SU-DHL-6 (cell line): ENCODE data around the gene DPF1.

Experiments
- H2AFZ ChIP-seq: fragments of 200-600 bp; sonication (generic); 2 replicates; pipeline ENCODE4 v1.6.1; 2014; ENCODE audit warnings: low read depth, mild to moderate bottlenecking, moderate library complexity, mixed read lengths, antibody characterized with exemption, low read length; ENCODE audit not compliant: severe bottlenecking
- H3F3A ChIP-seq: fragments of 200-600 bp; shearing (Covaris generic); 2 replicates; pipeline ENCODE4 v1.6.0; 2016; ENCODE audit warnings: antibody characterized with exemption, mild to moderate bottlenecking; ENCODE audit not compliant: insufficient read depth
- H3K27ac ChIP-seq: fragments of 200-600 bp; sonication (generic); 2 replicates; pipeline ENCODE4 v1.5.1; 2016; ENCODE audit warnings: low read depth, mild to moderate bottlenecking, low read length, moderate library complexity, mixed read lengths
- H3K27me3 ChIP-seq: fragments of 200-600 bp; sonication (generic), shearing (Covaris generic); 2 replicates; pipeline ENCODE4 v1.6.0; 2014; ENCODE audit warnings: mild to moderate bottlenecking, low read length
- H3K36me3 ChIP-seq: fragments of 200-600 bp; sonication (generic); 2 replicates; pipeline ENCODE4 v1.6.1; 2014; ENCODE audit warnings: mild to moderate bottlenecking, low read length, mixed read lengths
- H3K4me2 ChIP-seq: fragments of 300-600, 200-600 bp; shearing (Covaris generic), sonication (generic); 2 replicates; pipeline ENCODE4 v1.6.0; 2014; ENCODE audit warnings: low read length, low read depth, mild to moderate bottlenecking; ENCODE audit not compliant: poor library complexity, severe bottlenecking
- H3K4me3 ChIP-seq: fragments of 200-600 bp; sonication (generic); 2 replicates; pipeline ENCODE4 v1.5.1; 2014; ENCODE audit warnings: antibody characterized with exemption, low read length, mild to moderate bottlenecking, mixed read lengths; ENCODE audit not compliant: insufficient read depth, poor library complexity, severe bottlenecking
- H3K79me2 ChIP-seq: fragments of 200-600 bp; sonication (generic); 2 replicates; pipeline ENCODE4 v1.6.1; 2014; ENCODE audit warnings: mild to moderate bottlenecking, low read length, moderate library complexity; ENCODE audit not compliant: insufficient read depth
- H3K9ac ChIP-seq: fragments of 200-600 bp; sonication (generic); 2 replicates; pipeline ENCODE4 v1.7.0; 2014; ENCODE audit warnings: mild to moderate bottlenecking, low read length
- H3K9me2 ChIP-seq: fragments of 200-600 bp; sonication (generic); replicated peaks from 2 replicates; pipeline ENCODE4 v1.6.1; 2014; ENCODE audit warnings: low read length; ENCODE audit not compliant: insufficient read depth
- H3K9me3 ChIP-seq: fragments of 200-600 bp; sonication (generic); 2 replicates; pipeline ENCODE4 v1.6.1; 2014; ENCODE audit warnings: low read length, mixed read lengths; ENCODE audit not compliant: insufficient read depth
- H4K20me1 ChIP-seq: fragments of 200-600 bp; sonication (generic); 2 replicates; pipeline ENCODE4 v1.6.1; 2014; ENCODE audit warnings: low read depth, mild to moderate bottlenecking, antibody characterized with exemption, low read length, moderate library complexity, mixed read lengths
- EZH2phosphoT487 ChIP-seq: fragments of 200-600 bp; sonication (generic), shearing (Covaris generic); conservative IDR thresholded peaks from 2 replicates; pipeline ENCODE4 v1.6.1; 2018; ENCODE audit warnings: mild to moderate bottlenecking, antibody characterized with exemption, low read length, moderate library complexity, mixed read lengths
- TF ChIP-seq, protein P1 (sequence below): fragments of 200-600 bp; sonication (generic); IDR thresholded peaks from one replicate; pipeline ENCODE4 v1.5.1; 2017; ENCODE audit warnings: antibody characterized with exemption, mild to moderate bottlenecking, low read length, moderate library complexity; ENCODE audit not compliant: insufficient read depth, poor library complexity, severe bottlenecking

Gene DPF1

DNA sequence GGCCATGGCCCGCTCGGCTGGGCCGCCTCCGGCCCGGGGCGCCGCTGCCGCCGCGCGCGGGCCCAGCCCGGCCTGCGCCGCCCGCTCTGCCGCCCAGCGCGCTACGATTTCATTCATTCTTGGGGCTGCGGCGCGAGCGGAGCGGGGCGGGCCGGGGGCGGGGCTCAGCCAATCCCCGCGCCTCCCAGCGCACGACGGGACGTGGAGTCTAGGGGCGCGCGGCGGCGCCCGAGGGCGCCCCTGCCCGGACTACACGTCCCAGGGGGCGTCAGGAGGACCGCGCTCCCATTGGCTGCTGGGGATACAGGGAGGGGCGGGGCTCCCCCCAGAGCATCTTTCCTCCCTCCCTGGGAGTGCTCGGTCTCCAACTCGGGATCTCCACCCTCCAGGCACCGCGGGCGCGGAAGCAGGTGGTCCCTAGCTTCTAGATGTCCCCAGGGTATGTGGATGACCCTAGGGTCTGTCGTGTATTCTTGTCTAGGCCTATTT lies 5.6 kb upstream of the DPF1 start:
- H4K20me1 ChIP-seq: no peaks in the 10 kb centered on the region
- H3K4me2 ChIP-seq: peak overlapping the region; percentile 90
- H3K4me3 ChIP-seq: peak overlapping the region; percentile 82
- no peaks in the 10 kb centered on the region for H3K79me2 ChIP-seq
- H3F3A ChIP-seq: 0 out of 2 replicates have a peak, but pooled peaks cover 10% of the 10 kb centered on the region
- H3K36me3 ChIP-seq: no peaks in the 10 kb centered on the region
- no peak overlapping the region for H3K27ac ChIP-seq
- no peaks in the 10 kb centered on the region; the same call in 1 of the 2 replicates for H3K27me3 ChIP-seq
- no peaks in the 10 kb centered on the region for H3K9me2 ChIP-seq
- H2AFZ ChIP-seq: peak overlapping the region; percentile 46
- peak overlapping the region; percentile 67 for H3K9ac ChIP-seq
- no peaks in the 10 kb centered on the region for H3K9me3 ChIP-seq
- TF ChIP-seq, protein P1, sequence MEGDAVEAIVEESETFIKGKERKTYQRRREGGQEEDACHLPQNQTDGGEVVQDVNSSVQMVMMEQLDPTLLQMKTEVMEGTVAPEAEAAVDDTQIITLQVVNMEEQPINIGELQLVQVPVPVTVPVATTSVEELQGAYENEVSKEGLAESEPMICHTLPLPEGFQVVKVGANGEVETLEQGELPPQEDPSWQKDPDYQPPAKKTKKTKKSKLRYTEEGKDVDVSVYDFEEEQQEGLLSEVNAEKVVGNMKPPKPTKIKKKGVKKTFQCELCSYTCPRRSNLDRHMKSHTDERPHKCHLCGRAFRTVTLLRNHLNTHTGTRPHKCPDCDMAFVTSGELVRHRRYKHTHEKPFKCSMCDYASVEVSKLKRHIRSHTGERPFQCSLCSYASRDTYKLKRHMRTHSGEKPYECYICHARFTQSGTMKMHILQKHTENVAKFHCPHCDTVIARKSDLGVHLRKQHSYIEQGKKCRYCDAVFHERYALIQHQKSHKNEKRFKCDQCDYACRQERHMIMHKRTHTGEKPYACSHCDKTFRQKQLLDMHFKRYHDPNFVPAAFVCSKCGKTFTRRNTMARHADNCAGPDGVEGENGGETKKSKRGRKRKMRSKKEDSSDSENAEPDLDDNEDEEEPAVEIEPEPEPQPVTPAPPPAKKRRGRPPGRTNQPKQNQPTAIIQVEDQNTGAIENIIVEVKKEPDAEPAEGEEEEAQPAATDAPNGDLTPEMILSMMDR: no peak
- TF ChIP-seq EZH2phosphoT487: no peak

DNA sequence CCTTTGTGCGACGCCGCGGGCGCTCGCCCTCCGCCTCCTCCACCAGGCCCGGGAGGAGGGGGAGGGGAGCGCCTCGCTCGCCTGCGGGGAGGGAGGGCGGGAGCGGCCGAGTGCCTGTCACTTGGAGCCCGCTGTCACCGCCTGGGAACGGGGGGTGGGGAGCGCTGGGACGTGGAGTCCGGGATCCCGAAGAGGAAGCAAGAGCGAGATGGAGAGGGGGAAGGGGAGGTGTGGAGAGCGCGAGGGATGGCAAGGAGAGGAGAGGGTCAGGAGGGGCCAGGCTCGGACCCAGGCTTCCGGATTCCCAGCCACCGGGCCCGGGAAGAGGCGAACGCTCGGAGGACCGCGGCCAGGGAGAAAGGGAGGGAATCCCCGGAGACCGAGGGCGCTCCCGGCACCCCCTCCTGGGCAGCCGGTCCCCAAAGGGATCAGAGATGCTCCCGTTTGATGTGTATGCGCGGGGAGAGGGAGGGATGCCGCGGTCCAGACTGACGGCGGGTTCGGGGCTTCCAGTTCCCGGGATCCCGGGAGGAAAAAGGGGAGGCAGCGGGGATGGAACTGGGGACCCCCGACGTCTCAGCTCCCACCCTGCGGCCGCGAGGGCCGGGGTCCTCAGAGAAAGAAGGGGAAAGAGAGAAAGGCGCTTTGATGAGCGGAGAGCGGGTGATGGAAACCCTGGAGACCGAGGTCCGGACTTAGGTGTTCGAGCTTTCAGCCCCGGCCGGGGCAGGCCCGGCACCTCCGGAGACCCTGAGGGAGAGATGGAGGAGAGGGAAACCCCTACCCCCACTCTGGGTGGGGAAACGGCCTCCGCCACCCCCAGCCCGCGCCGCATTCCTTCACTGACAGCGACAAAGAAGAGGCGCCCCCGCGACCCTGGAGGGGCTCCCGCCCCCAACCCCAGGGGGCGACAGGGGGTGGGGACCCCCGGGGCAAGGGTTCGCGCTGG lies 4.7 kb upstream of the DPF1 start:
- 0 out of 2 replicates have a peak, but pooled peaks cover 10% of the 10 kb centered on the region for H3F3A ChIP-seq
- no peaks in the 10 kb centered on the region for H3K79me2 ChIP-seq
- H3K9me2 ChIP-seq: no peaks in the 10 kb centered on the region
- H3K36me3 ChIP-seq: no peaks in the 10 kb centered on the region
- H3K9me3 ChIP-seq: no peaks in the 10 kb centered on the region
- H3K4me3 ChIP-seq: peak overlapping the region; percentile 82
- peak overlapping the region; percentile 77 for H2AFZ ChIP-seq
- H3K27ac ChIP-seq: no peak overlapping the region
- H3K9ac ChIP-seq: peak overlapping the region; percentile 67
- peak overlapping the region; percentile 90 for H3K4me2 ChIP-seq
- H3K27me3 ChIP-seq: no peaks in the 10 kb centered on the region; the same call in 1 of the 2 replicates
- no peak for TF ChIP-seq EZH2phosphoT487
- TF ChIP-seq, protein P1: no peak
- H4K20me1 ChIP-seq: no peaks in the 10 kb centered on the region

DNA sequence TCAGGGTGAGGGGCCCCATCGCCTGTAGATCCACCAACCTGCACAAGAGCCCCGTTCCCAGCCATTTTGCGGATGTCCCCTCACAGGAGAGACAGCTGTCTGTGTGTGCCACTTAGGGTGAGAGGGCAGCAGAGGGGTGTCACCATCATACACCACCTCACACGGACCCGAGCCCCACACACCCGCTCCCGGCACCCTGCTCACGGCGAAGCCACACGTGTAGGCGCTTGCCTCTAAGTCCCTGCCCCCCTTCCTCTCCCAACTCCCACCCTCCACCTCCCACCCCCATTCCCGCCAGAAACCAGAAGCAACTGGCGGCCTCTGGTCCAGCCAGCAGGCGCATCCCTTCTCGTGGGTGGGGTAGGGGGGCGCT lies 4.0 kb upstream of the DPF1 start:
- no peak overlapping the region for H3K4me2 ChIP-seq
- TF ChIP-seq, protein P1: no peak
- TF ChIP-seq EZH2phosphoT487: no peak
- H3K9ac ChIP-seq: no peak overlapping the region
- no peak overlapping the region for H3K27ac ChIP-seq
- H3K79me2 ChIP-seq: no peaks in the 10 kb centered on the region
- no peak overlapping the region for H2AFZ ChIP-seq
- 0 out of 2 replicates have a peak, but pooled peaks cover 10% of the 10 kb centered on the region for H3F3A ChIP-seq
- H3K27me3 ChIP-seq: no peaks in the 10 kb centered on the region; the same call in 1 of the 2 replicates
- H3K4me3 ChIP-seq: no peak overlapping the region
- no peaks in the 10 kb centered on the region for H3K9me2 ChIP-seq
- no peaks in the 10 kb centered on the region for H3K36me3 ChIP-seq
- H4K20me1 ChIP-seq: no peaks in the 10 kb centered on the region
- H3K9me3 ChIP-seq: no peaks in the 10 kb centered on the region
